Choroid plexus epithelial cell (primary cell): Measurements from ENCODE around the gene ERVMER34-1.

ENCODE experiments used
- DNase-seq: peaks from one replicate; pipeline ENCODE4 v3.0.0-alpha.2; 2010; ENCODE audit warnings: low read depth
- H3K4me3 ChIP-seq: 2 replicates; pipeline ENCODE4 v1.5.1; 2011; ENCODE audit warnings: low read depth, mild to moderate bottlenecking, control low read depth, low read length, moderate library complexity
- CTCF ChIP-seq: conservative IDR thresholded peaks from 2 replicates; pipeline ENCODE4 v1.5.1; 2011; ENCODE audit warnings: low read depth, mild to moderate bottlenecking, control low read depth, inconsistent platforms, low read length, moderate library complexity

The ERVMER34-1 gene

GRCh38 chr4:52780617-52781354, 29.6 kb upstream of the ERVMER34-1 start:
- DNase-seq = no peak
- TF ChIP-seq CTCF = no peak

GRCh38 chr4:52780206-52780605, 29.0 kb upstream of the ERVMER34-1 start:
- no peak overlapping the region for H3K4me3 ChIP-seq
- peak; percentile 23 for DNase-seq
- no peak for TF ChIP-seq CTCF

More at GRCh38 chr4:52780617-52781354, 29.6 kb upstream of the ERVMER34-1 start:
- no peak overlapping the region for H3K4me3 ChIP-seq

- no peak for TF ChIP-seq CTCF
- H3K4me3 ChIP-seq = no peak overlapping the region
- no peak for DNase-seq
Measured at GRCh38 chr4:52760256-52760655, 9.0 kb upstream of the ERVMER34-1 start.

GRCh38 chr4:52755426-52755825, 4.2 kb upstream of the ERVMER34-1 start:
- H3K4me3 ChIP-seq = no peak overlapping the region
- DNase-seq = no peak
- TF ChIP-seq CTCF = no peak

- no peak overlapping the region for H3K4me3 ChIP-seq
- no peak for TF ChIP-seq CTCF
- no peak for DNase-seq
Measured at GRCh38 chr4:52752936-52753335, 1.7 kb upstream of the ERVMER34-1 start.

- H3K4me3 ChIP-seq = peak overlapping the region; percentile 60
- DNase-seq = peak; percentile 45
- no peak for TF ChIP-seq CTCF
Measured at GRCh38 chr4:52751487-52751911, 274 bp upstream of the ERVMER34-1 start.

- no peak overlapping the region for H3K4me3 ChIP-seq
- no peak for TF ChIP-seq CTCF
- DNase-seq = no peak
Measured at GRCh38 chr4:52750213-52750612, 1.0 kb downstream of the ERVMER34-1 start.
